Activated CD4-positive, alpha-beta T cell treated with anti-CD3 and anti-CD28 coated beads, Interleukin-2, amount 50 U/mL, for 24 hours (primary cell): Measurements from ENCODE around the gene OR52H1.
"Not testable (repeated sequence)": the region's sequence is repeated elsewhere in the genome, so short reads cannot be mapped to it uniquely, and the experiment has no call there.

Experiments
- DNase-seq, 2 donors: peaks; one replicate each; pipeline ENCODE4 v3.0.0-alpha.2; 2020; ENCODE audit warnings: low read depth in 1 of 2, low spot score in 1 of 2

The OR52H1 gene

DNA sequence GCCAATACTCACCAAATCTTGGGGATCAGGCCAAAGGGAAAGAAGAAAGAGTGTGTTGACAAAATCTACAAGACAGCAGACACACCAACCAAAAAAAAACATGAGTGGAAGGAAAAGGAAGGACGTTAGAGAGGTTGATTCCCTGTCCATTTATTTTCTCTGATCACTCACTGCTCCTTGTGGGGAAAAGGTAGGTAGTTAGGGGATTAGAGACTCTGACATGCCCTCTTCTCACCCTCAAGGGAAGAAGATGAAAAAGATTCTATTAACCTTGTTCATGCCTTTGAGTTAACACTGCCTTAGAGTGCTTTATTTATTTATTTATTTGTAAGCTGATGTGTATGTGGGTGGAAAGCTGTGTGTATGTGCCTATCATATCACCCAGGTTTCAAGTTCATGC lies at the start of gene OR52H1:
Gene OR52H1, minus strand, starts transcription at position 101 of the 400 bp plus-strand sequence. CDS start 3,035 bp downstream, outside the sequence.
- DNase-seq: no peak

DNA sequence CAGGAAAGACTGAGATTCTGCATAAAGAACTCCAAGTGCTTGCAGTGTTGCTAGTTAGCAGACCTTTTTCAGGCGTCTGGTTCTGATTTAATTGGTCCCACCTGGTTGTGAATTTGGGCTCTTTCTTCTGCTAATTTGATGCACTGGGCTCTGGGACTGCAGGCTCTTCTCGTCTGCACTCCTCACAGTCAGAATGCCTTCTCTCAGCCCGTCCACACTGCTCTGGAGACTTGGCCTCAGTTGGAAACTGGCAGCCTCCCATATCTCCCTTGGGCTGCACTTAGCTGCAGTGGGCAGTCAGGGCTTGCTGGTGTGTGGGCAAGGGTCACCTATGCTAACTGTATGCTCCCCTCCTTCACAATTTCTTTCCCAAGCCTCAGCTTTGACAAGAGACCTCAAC lies 49.6 kb upstream of the OR52H1 start:
- DNase-seq: no peak

DNA sequence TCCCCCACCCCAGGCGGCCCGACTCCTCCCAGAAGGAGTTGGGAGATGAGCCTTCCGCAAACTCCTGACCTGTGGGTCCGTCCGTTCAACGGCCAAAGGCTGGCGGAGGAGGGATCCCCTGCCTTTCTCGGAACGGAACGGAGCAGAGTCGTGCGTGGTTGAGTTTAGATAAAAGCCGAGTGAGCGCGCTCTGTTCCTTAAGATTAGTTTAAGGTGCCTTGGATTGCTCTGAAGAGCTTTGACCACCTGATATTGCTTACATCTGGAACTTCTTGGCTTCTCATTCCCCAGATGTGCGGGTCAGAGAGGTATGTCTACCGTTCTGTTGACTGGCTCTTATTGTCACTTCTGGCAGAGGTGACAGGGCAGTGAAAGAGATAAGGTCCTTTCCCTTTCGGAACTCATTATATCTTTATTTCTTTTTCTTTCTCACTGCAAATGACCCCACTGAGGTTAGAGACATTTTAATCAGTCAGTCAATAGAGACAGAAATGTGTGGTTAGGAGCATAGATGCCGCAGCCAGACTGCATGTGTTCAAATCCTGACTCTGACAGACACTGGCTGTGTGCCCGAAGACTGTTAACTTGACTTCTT lies 48.4 kb upstream of the OR52H1 start, which contains the start of gene TRIM6:
Gene TRIM6, plus strand, starts transcription at position 31 of the 595 bp plus-strand sequence. Its CDS starts 261 bp downstream, at position 292.
- no peak for DNase-seq

DNA sequence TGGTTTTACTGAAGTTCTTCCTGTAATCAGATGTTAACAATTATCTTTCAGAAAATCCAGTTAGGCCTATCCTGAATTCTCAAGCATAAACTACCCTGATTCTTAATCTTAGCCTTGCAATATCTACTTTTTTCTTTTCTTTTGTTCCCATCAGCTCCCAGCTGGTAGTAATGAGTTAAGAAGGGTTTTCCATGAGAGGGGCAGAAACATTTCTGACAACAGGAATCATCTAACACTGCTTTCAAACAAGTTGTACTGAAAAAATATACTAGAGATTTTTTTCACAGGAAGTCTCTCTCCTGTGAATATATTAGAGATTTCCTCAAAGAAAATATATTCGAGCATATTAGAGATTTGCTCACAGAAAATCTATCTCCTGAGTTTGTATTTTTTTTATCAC lies 44.8 kb upstream of the OR52H1 start:
- no peak for DNase-seq

DNA sequence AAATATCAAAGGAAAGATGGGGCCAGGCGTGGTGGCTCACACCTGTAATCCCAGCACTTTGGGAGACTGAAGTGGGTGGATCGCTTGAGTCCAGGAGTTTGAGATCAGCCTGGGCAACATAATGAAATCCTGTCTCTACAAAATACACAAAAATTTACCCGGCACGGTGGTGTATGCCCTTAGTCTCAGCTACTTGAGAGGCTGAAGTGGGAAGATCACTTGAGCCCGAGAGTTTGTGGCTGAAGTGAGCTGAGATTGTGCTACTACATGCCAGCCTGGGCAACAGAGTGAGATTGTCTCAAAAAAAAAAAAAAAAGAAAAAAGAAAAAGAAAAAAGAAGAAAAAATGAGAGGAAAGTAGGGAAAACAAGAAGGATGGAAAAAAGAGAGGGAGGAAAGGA lies 44.3 kb upstream of the OR52H1 start:
- DNase-seq: no peak

DNA sequence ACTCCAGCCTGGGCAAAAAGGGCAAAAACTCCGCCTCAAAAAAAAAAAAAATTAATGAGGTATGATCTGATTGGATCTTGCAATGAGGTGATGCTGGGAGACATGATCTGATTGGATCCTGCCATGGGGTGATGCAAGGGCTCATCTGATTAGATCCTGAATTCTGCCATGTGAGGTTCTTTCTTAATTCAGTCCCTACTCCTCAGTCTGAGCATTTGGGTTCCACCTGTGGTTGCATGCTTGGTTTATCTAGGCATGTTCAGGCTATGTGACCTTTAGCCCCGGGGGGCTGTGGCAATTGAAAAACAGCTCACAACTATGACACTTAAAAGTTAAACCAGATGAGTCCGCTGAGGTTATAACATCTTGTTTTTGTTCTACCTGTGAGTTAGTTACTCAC lies 43.3 kb upstream of the OR52H1 start:
- DNase-seq: no peak

DNA sequence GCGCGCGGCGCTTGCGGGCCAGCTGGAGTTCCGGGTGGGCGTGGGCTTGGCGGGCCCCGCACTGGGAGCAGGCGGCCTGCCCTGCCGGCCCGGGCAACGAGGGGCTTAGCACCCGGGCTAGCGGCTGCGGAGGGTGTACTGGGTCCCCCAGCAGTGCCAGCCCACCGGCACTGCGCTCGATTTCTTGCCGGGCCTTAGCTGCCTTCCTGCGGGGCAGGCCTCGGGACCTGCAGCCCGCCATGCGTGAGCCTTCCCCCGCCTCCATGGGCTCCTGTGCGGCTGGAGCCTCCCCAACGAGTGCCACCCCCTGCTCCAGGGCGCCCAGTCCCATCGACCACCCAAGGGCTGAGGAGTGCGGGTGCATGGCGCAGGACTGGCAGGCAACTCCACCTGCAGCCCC lies 41.6 kb upstream of the OR52H1 start:
- DNase-seq: not testable (repeated sequence)

DNA sequence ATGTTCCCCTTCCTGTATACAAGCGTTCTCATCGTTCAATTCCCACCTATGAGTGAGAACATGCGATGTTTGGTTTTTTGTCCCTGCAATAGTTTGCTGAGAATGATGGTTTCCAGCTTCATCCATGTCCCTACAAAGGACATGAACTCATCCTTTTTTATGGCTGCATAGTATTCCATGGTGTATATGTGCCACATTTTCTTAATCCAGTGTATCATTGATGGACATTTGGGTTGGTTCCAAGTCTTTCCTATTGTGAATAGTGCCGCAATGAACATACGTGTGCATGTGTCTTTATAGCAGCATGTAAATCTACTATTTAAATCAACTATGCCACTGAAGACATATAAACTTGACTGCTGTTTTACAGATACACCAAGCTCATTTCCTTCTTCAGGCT lies 36.1 kb upstream of the OR52H1 start:
- DNase-seq: not testable (repeated sequence)

DNA sequence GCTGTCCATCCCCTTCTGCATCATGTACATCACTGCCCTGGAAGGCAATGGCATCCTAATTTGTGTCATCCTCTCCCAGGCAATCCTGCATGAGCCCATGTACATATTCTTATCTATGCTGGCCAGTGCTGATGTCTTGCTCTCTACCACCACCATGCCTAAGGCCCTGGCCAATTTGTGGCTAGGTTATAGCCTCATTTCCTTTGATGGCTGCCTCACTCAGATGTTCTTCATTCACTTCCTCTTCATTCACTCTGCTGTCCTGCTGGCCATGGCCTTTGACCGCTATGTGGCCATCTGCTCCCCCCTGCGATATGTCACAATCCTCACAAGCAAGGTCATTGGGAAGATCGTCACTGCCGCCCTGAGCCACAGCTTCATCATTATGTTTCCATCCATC lies 32.7 kb upstream of the OR52H1 start:
- DNase-seq: no peak

DNA sequence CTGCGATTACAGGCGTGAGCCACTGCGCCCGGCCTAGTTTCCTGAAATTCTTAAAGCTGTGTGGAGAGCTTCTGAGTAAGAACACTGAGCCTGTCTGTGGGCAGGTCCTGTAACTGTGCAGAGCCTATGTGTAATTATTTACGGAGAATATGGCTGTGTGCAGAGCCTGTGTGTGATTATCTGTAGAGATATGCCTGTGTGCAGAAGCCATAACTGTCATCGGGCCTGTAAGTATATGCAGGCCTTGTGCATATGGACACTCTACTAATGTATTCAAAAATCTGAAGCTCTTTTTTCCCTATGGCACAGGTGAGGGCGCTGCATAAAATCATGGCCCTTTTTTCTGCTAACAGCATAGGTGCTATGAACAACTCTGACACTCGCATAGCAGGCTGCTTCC lies 32.2 kb upstream of the OR52H1 start, which contains the start of gene OR52B6:
Gene OR52B6, plus strand, starts transcription at position 301 of the 400 bp plus-strand sequence. Its CDS starts 0 bp downstream, at position 301.
- DNase-seq: no peak

DNA sequence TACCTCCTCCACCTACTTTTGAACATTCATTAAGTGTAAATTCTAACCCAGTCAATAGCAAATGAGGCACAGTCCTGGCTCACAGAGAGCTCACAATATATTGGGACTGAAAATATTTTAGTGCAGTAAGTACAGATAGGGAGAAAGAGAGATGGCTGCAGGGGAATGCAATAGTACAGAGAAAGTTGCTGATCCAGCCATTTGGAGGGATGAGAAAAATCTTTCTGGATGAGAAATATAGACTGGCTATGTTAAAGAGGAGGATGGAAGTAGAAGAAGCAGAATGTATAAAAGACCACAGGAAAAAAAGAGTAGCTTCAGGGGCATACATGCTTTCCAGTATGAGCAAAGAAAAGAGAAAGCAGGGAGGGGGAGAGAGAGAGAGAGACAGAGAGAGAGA lies 28.8 kb upstream of the OR52H1 start:
- DNase-seq: no peak

DNA sequence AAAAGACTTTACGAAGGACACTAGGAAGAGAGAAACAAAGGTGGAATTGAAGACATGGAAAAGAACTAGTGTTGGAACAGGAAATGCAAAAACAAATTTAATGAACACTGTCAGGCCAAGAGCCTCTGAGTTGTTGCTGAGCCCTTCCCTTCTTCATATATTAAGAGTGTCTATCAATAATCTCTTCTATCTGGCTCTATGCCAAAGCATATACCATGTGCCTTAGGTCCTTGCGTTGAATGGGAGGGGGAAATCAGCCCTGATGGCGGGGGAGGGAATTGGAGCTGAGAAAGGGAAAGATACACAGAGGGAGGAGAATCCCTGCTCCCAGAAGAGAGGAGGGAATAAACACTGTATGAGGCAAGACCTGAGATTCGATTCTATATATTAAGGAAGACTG lies 26.8 kb upstream of the OR52H1 start:
- DNase-seq: no peak

DNA sequence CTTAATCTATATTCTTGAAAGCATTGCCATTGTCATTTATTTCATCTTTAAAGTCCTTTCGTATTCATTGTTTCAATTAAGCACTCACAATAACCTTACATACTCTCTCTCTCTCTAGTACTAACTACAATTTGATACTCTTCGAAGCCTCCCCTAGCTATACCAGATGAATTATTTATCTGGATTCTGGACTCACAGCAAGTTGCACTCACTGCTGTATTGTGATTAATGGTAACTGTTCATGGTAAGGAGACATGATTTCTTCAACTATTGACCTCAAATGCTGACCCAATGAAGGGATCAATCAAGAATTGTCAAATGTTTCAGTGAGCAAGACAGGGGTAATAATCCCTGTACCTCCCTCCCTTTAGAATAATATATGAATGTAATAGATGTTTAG lies 26.3 kb upstream of the OR52H1 start:
- DNase-seq: no peak

DNA sequence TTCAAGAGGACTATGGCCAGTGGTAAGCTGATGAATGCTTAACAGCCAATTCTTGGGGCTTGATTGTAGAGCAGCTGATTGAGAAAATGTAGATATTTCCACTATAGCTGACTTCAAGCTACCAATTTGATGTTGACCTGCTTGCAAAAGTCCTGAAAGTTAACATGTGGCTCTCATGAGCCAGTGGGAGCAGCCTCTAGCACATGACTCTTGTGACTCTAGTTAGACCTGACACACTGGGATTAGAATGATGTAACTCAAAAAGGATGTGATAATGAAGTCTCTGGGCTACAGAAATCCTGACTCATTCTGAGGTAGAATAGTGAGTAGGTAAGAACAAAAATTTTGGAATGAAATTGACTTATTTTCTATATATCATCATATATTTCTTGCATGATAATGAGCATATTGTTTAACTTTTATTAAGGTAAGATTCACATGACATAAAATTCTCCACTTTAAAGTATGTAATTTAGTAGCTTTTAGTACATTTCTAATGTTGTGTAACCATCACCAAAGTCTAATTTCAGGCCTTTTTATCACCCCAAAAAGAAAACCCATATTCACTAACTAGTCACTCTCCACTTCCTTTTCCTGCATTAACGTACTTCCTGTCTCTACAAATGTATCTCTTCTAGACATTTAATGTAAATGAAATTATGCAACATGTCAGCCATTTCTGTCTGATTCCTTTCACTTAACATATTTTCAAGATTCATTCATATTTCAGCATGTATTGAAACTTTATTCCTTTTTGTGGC lies 16.1 kb upstream of the OR52H1 start:
- DNase-seq: no peak

DNA sequence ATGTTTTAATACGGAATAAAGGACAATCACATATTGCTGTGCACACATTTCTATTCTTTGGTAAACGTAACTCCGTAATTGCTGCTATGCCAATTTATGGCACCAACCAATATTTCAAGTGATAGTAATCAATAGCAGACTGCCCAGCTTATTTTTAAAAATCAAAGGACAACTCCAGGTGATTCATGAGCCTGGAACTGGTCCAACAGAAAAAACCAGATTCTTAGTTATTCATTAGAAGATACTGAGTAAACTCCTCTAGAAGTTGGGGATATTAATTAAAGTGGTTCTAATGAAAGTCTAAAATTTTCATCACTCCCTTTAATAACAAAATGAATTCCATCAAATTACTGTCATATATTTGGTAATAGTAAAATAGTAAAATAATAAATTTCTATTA lies 9.4 kb upstream of the OR52H1 start:
- DNase-seq: no peak

DNA sequence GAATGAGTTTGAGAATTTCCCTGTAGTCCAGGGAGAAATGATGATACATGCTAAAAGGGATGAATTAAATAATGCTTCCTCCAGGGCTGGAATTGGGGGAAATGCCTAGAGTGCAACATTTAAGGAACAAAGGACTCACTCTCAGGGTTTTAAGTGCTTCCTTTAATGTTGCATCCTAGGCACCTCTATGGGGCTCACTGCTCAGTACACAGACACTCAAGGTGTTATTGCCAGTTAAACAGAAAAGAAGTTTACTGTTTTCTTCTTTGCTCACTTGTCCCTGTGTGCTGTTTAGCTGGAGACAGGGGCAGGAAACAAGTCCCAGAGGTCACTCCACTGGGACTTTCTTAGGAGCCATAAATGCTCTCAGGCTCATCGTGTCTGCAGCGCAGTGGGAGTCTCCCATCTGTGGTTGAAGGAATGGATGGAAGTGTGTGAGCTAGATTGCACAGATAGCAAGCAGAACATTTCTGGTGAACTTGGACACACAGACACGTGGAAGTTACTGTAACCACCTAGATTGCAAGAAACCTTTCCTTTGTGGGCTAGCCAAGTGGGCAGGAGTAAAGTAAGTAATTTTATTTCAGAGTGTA lies 8.4 kb upstream of the OR52H1 start:
- no peak for DNase-seq

DNA sequence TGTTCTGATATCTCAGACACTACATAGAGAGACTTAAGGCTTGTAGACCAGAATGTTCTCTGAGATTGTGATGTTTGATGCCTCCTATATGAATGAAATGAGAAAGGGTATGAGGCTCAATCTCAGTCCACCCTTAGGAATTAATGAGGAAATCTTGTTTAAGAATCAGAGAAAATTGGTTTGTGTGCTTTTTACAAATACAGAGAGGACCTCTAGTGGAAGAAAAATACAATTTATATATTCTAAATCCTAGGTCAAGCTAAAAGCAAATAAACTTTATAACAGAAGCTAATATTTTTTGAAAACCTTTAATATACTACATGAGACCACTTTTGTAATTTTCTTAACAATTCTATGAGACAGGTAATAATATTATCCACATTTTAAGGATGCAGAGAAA lies 5.0 kb upstream of the OR52H1 start:
- no peak for DNase-seq

DNA sequence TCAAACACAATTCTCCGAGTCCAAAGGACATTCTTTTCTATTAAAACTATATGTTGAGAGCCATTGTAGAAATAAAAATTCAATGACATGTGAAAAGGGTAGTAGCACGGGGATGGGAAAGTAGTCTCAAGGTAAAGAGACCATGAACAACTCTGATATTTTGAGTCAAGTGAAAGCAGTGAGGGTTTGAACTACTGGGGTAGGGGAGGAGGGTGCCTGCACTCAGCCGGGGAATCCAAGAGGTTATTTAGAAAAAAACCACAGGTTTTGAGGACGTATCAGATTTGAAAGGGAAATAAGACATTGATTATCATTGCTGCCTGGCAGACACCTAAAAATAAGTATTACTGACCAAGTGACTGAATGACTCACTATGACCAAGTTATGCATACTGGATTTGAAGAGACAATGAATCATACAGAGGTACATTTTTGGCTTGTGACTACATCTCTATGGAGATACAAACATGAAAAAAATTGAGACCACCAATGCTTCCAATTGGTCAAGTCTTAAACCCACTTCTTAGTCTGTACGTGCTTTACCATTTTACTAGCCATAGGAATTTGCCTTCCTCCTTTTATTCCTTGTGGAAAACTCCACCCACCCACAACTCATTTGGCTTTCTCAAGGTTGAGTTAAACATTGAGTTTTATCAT lies 2.2 kb upstream of the OR52H1 start:
- DNase-seq: no peak

DNA sequence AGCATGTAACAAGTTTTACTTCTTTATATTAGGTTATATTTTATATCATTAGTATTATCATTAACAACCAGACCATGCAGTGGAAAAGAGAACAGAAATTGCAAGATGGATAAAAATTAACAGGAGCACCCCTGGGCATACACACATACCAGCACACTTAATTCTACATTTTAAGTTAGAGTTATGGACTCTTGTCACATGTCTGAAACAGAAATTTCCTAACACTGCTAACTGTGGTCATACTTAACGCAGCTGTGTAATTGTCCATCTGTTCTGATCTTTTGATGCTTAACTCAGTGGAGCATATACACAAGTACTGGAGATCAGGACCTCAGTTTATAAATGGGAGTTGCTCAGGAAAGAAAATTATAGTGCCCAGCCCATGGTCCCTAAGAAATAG lies 358 bp downstream of the OR52H1 start:
- DNase-seq: no peak

DNA sequence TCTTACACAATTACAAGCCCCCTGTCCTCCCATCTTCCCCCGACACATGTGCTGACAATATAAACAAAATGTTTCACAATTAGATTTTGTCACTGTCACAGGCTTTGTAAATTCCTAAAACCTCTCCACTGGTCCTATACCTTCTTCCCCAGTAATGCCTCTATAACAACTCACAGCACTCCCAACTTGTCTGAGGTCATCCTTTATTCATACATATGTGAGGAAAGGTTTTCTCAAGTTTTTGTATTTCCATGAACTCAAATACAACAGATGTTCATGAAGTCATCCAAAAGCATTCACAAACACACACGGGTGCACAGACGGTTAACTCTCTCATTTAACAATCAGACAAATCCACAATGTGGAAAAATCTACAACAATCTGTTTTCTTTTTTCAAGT lies 1.9 kb downstream of the OR52H1 start:
- no peak for DNase-seq

DNA sequence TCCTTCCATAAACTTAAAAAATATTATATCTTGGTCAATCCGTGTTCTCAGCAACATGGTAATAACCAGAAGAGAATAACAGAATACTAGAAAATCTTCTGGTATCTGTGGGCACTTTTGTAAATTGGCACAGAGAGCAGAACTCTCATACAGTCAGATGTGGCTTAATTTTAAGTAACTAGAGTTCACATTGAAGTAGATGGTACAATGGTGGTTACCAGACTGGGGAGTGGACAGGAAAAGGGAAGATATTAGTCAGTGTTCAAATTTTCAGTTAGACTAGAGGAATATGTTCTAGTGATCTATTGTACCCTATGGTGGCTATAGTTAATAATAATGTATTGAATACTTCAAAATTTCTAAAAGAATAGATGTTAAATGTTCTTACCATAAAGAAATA lies 6.9 kb downstream of the OR52H1 start:
- no peak for DNase-seq

DNA sequence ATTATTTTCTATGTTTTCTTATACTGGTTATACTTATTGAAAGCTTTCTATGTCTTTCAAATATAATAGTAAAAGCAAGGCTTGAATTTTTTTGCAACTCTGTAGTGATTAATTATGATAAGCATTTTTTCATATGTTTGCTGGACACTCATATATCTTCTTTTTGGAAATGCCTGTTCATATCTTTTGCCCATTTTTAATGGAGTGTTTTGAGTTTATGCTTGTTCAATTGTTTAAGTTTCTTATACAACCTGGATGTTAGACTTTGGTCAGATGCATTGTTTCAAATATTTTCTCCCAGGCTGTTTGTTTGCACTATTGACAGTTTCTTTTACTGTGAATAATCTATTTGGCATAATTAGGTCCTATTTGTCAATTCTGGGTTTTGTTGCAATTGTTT lies 11.9 kb downstream of the OR52H1 start:
- DNase-seq: no peak
